ENCODE measurements around the gene NOTCH2.

NOTCH2 gene

DNA sequence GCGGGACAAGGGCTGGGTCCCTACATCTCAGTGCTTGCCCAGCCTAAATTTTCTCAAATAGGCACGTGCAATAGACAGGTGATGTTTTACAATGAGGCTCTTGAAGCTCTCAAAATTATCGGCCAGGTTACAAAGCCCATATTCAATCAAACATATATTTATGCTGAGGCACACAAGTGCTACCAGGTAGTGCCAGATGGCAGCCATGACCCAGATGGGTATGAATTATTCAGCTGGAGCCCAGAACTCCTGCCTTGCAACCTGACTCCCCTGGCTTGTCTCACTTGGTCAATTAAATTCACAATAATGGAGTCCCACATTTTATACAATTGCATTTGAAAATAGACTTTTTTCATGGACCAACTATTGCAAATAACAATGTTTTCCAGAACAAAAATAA lies 160.8 kb downstream of the NOTCH2 start:
- TF ChIP-seq, protein P1, sequence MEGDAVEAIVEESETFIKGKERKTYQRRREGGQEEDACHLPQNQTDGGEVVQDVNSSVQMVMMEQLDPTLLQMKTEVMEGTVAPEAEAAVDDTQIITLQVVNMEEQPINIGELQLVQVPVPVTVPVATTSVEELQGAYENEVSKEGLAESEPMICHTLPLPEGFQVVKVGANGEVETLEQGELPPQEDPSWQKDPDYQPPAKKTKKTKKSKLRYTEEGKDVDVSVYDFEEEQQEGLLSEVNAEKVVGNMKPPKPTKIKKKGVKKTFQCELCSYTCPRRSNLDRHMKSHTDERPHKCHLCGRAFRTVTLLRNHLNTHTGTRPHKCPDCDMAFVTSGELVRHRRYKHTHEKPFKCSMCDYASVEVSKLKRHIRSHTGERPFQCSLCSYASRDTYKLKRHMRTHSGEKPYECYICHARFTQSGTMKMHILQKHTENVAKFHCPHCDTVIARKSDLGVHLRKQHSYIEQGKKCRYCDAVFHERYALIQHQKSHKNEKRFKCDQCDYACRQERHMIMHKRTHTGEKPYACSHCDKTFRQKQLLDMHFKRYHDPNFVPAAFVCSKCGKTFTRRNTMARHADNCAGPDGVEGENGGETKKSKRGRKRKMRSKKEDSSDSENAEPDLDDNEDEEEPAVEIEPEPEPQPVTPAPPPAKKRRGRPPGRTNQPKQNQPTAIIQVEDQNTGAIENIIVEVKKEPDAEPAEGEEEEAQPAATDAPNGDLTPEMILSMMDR (IDR thresholded peaks at IDR 0.05; ENCODE audit: low read depth, low read length): no peak
- H3K4me3 ChIP-seq (ENCODE audit: low read depth, low read length): no peak overlapping the region

DNA sequence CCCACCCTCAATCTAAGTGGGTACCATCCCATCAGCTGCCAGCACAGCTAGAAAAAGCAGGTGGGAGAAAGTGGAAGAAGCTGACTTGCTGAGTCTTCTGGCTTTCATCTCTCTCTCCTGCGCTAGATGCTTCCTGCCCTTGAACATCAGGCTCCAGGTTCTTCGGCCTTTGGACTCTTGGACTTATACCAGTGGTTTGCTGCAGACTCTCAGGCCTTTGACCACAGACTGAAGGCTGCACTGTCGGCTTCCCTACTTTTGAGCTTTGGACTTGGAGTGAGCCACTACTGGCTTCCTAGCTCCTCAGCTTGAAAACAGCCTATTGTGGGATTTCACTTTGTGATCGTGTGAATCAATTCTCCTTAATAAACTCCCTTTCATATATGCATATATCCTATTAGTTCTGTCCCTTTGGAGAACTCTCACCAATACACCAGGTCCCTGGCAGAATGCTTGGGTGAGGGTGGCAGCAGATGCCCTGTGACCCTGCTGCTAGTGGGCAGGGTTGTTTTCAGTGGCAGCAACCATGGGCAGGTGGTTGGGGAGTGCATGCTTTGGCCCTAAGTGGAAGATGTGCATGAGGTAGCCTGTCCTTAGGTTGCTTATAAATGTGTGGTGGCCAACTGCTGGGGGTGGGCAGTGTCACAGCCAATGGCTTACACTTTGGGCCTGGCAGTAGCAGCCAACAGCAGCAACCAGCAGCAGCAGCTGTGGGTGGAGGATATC lies 162.4 kb downstream of the NOTCH2 start:
- TF ChIP-seq, protein P1 (IDR thresholded peaks at IDR 0.05; ENCODE audit: low read depth, low read length): no peak
- no peak overlapping the region for H3K4me3 ChIP-seq (ENCODE audit: low read depth, low read length)

DNA sequence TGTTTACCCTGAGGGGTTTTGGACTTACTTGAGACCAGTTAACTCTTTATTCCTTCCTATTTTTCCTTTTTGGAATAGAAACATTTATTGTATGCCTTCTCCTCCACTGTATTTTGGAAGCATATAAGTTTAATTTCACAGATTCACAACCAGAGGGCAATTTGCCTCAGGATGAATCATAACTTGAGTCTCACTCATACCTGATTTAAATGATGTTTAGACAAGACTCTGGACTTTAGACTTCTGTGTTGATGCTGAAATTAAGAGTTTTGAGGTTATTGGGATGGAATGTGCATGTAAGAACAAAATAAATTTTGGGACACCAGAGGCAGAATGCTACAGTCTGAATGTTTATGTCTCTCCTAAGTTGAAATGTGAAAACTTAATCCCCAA lies 166.0 kb downstream of the NOTCH2 start:
- H3K4me3 ChIP-seq (ENCODE audit: low read depth, low read length): no peak overlapping the region
- TF ChIP-seq, protein P1 (IDR thresholded peaks at IDR 0.05; ENCODE audit: low read depth, low read length): no peak

DNA sequence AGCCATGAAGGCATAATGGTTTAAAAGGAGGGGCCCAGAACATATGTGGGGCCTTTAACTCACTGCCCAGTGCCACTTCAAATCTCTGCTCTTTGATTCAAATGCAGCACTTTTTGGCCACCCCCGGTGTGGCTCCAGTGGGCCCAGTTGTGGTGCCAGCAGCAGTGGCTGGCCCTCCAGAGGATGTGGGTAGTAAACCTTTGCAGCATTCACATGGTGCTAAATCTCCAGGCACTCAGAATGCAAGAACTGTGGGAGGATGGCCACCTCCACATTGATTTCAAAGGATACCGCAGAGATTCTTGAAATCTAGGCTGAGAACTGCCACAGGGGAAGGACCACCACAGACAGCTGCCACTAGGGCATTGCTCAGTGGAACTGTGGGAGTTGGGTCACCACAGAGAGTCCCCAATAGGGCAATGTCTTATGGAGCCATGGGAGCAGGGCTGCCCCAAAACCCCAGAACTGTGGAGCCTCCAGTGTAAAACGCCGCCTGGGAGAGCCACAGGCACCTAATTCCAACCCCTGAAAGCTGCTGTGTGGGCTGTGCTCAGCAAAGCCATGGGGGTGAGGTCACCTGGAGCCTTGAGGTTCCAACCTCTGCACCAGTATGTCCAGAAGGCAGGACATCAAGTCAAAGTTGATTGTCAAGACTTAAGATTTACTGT lies 166.6 kb downstream of the NOTCH2 start:
- no peak overlapping the region for H3K4me3 ChIP-seq (ENCODE audit: low read depth, low read length)
- TF ChIP-seq, protein P1 (IDR thresholded peaks at IDR 0.05; ENCODE audit: low read depth, low read length): no peak

DNA sequence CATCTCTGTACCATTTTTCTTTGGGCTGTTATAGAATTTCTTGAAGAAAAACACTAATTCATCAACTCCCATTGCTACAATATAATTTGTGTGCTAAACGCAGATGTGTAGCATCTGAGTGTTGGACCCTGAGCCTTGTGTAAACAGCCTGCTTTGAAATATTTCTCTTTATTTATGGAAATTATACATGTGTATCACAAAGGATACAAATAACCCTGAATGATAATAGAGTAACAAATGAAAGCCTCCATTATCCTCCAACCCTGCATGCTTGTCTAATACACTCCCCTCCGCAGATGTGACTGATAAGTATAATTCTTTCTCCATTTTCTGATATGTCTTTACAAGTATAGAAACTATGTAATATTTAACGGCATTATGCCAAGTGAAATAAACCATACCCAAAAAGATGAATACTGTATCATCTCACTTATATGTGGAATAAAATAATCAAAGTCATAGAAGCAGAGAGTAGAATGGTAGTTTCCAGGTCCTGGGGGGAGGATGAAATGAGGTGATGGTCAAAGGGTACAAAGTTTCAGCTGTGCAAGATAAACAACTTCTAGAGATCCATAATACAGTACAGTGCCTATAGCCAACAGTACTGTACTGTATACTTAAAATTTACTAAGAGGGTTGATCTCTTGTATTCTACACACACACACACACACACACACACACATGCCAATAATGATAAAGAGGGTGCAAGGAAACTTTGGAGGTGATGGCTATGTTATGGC lies 170.3 kb downstream of the NOTCH2 start:
- H3K4me3 ChIP-seq (ENCODE audit: low read depth, low read length): no peak overlapping the region
- TF ChIP-seq, protein P1 (IDR thresholded peaks at IDR 0.05; ENCODE audit: low read depth, low read length): no peak

DNA sequence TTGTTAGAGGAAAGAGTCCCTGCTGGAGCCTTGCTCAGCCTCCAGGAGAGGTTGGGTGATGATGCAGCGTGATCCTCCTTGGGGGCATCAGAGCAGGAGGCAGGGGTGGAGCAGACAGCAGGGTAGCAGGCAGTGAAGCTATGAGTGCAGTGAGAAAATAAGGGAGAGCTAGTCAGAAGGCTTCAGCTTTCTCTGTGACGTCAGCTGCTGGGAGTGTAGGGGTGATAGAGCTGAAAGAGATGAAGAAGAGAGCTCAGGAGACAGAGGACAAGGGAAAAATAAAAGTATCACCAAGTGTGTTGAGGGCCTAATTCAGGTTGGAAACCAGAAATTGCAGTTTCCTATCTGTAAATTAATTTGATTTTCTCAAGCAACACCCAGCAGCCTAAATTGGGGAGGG lies 170.9 kb downstream of the NOTCH2 start:
- H3K4me3 ChIP-seq (ENCODE audit: low read depth, low read length): no peak overlapping the region
- TF ChIP-seq, protein P1 (IDR thresholded peaks at IDR 0.05; ENCODE audit: low read depth, low read length): no peak

DNA sequence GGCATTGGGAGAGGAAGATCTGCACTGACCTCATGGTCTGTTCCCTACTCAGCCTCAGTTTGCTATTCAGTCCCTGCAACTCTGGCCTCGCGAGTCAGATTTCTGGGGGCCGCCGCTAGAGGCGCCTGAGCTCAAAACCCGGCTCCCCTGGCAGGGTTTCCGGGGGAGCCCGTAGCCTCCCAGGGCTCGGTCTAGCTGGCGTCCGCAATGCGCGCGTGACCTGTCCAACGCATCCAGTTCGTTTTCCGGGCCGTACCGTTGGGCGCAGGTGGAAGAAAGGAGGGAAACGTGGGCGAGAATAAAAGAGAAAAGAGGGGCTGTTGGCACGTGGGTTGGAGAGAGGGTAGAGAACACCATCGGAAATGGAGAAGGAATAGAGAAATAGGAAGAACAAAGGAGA lies 173.2 kb downstream of the NOTCH2 start, which contains the start of gene ADAM30:
ADAM30 (minus strand) TSS at position 213 of the 400 bp plus-strand sequence; CDS start at position 34, 179 bp downstream.
- H3K4me3 ChIP-seq (ENCODE audit: low read depth, low read length): no peak within 1 kb of the TSS

More for the DNA sequence above, 173.2 kb downstream of the NOTCH2 start, which contains the start of gene ADAM30:
- TF ChIP-seq, protein P1 (IDR thresholded peaks at IDR 0.05; ENCODE audit: low read depth, low read length): no peak

Measured in WI38 (cell line).